Fibroblast of lung (primary cell): ENCODE measurements around the gene PLEKHH3.

Source experiments
- EZH2 ChIP-seq: IDR thresholded peaks from 2 replicates; pipeline ENCODE4 v1.5.1; 2012; ENCODE audit warnings: low read length, control low read depth, mild to moderate bottlenecking; ENCODE audit errors: missing control alignments
- TF ChIP-seq, protein P1 (sequence below), 2 donors: IDR thresholded peaks in 1 of 2; conservative IDR thresholded peaks in 1 of 2; 1 replicate in 1 of 2; 2 replicates in 1 of 2; pipeline ENCODE4 v1.5.1; 2011 to 2012; ENCODE audit warnings: low read length in 2 of 2, control low read depth in 1 of 2, inconsistent platforms in 1 of 2, low read depth in 1 of 2, mild to moderate bottlenecking in 1 of 2

DNA sequence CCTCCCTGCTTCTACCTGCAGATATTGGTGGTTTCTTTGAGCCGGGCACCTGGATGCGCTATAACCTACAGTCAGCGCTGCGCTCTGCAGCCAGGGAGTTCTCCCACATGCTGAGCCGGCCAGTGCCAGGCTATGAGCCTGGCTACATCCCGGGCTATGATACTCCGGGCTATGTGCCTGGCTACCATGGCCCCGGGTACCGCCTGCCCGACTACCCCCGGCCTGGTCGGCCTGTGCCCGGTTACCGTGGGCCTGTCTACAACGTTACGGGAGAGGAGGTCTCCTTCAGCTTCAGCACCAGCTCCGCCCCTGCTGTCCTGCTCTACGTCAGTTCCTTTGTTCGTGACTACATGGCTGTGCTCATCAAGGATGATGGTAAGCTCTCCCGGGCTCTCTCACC is 18.7 kb upstream of the PLEKHH3 start:
- TF ChIP-seq, protein P1, sequence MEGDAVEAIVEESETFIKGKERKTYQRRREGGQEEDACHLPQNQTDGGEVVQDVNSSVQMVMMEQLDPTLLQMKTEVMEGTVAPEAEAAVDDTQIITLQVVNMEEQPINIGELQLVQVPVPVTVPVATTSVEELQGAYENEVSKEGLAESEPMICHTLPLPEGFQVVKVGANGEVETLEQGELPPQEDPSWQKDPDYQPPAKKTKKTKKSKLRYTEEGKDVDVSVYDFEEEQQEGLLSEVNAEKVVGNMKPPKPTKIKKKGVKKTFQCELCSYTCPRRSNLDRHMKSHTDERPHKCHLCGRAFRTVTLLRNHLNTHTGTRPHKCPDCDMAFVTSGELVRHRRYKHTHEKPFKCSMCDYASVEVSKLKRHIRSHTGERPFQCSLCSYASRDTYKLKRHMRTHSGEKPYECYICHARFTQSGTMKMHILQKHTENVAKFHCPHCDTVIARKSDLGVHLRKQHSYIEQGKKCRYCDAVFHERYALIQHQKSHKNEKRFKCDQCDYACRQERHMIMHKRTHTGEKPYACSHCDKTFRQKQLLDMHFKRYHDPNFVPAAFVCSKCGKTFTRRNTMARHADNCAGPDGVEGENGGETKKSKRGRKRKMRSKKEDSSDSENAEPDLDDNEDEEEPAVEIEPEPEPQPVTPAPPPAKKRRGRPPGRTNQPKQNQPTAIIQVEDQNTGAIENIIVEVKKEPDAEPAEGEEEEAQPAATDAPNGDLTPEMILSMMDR (conservative IDR thresholded peaks at IDR 0.05 in 1 of 2, IDR thresholded peaks at IDR 0.05 in 1 of 2; ENCODE audit: low read depth in 1 of 2, low read length in 2 of 2) = no peak
- TF ChIP-seq EZH2 = no peak
